GM23338 (cell line): ENCODE results near the gene BCS1L. TPM values are rescaled to one million over a fixed set of nuclear protein-coding genes. Genes with fewer than 3 reads are reported as not detected.

ENCODE experiments used
- ATAC-seq: fragments of 200-7000 bp; cut with Tn5 transposase; 3 replicates; pipeline ENCODE4 v1.9.1; 2020
- DNase-seq: peaks from one replicate; pipeline ENCODE4 v3.0.0-alpha.2; 2015; ENCODE audit warnings: low spot score
- H2AFZ ChIP-seq: fragments of 200-600 bp; sonication (generic); 2 replicates; pipeline ENCODE4 v1.8.0; 2016; ENCODE audit warnings: antibody characterized with exemption, mild to moderate bottlenecking, moderate library complexity
- H3F3A ChIP-seq: fragments of 200-600 bp; sonication (generic); replicated peaks from 2 replicates; pipeline ENCODE4 v1.8.0; 2017; ENCODE audit warnings: antibody characterized with exemption, mixed run types, low read depth
- H3K27ac ChIP-seq: fragments of 200-600 bp; sonication (generic); 2 replicates; pipeline ENCODE4 v1.6.1; 2016; ENCODE audit warnings: low read depth
- H3K27me3 ChIP-seq: fragments of 200-600 bp; sonication (generic); 2 replicates; pipeline ENCODE4 v1.8.0; 2016; ENCODE audit warnings: mild to moderate bottlenecking, mixed run types, moderate library complexity; ENCODE audit not compliant: insufficient read depth
- H3K36me3 ChIP-seq: fragments of 200-600 bp; sonication (generic); 2 replicates; pipeline ENCODE4 v1.8.0; 2016; ENCODE audit warnings: mild to moderate bottlenecking; ENCODE audit not compliant: insufficient read depth
- H3K4me1 ChIP-seq: fragments of 200-600 bp; sonication (generic); 2 replicates; pipeline ENCODE4 v1.8.0; 2016; ENCODE audit warnings: mild to moderate bottlenecking, moderate library complexity; ENCODE audit not compliant: insufficient read depth
- H3K4me2 ChIP-seq: fragments of 200-600 bp; sonication (generic); 2 replicates; pipeline ENCODE4 v1.7.1; 2017; ENCODE audit warnings: mixed run types
- H3K4me3 ChIP-seq: fragments of 200-600 bp; sonication (generic); 2 replicates; pipeline ENCODE4 v1.6.1; 2016; ENCODE audit warnings: mixed run types
- H3K79me2 ChIP-seq: fragments of 200-600 bp; sonication (generic); replicated peaks from 2 replicates; pipeline ENCODE4 v1.8.0; 2017; ENCODE audit warnings: mild to moderate bottlenecking; ENCODE audit not compliant: insufficient read depth
- H3K9me2 ChIP-seq: fragments of 200-600 bp; sonication (generic); 2 replicates; pipeline ENCODE4 v1.8.0; 2017; ENCODE audit not compliant: insufficient read depth
- H4K20me1 ChIP-seq: fragments of 200-600 bp; sonication (generic); replicated peaks from 2 replicates; pipeline ENCODE4 v1.8.0; 2017; ENCODE audit warnings: mild to moderate bottlenecking; ENCODE audit not compliant: insufficient read depth
- H3K27ac Mint-ChIP-seq: 2 replicates; pipeline ENCODE4 v1.8.0; 2020; ENCODE audit warnings: inconsistent platforms, mild to moderate bottlenecking, moderate library complexity, mixed read lengths
- H3K27me3 Mint-ChIP-seq: 3 replicates; pipeline ENCODE4 v1.8.0; 2022; ENCODE audit warnings: low read depth, mild to moderate bottlenecking, moderate library complexity, mixed read lengths, inconsistent platforms; ENCODE audit not compliant: insufficient read depth, poor library complexity
- H3K36me3 Mint-ChIP-seq: 3 replicates; pipeline ENCODE4 v1.8.0; 2021; ENCODE audit warnings: low read depth, mild to moderate bottlenecking, inconsistent platforms, moderate library complexity, mixed read lengths
- H3K4me1 Mint-ChIP-seq: 3 replicates; pipeline ENCODE4 v1.8.0; 2020; ENCODE audit warnings: mild to moderate bottlenecking, inconsistent platforms, mixed read lengths
- H3K4me3 Mint-ChIP-seq: 3 replicates; pipeline ENCODE4 v1.8.0; 2021; ENCODE audit warnings: moderate library complexity, mild to moderate bottlenecking, inconsistent platforms, mixed read lengths
- H3K9me3 Mint-ChIP-seq: 3 replicates; pipeline ENCODE4 v1.8.0; 2020; ENCODE audit warnings: moderate library complexity, mild to moderate bottlenecking, inconsistent platforms, mixed read lengths
- CREB1 ChIP-seq: fragments of 250-450 bp; sonication (Bioruptor Pico); IDR thresholded peaks from 2 replicates; pipeline ENCODE4 v1.5.0; 2020; ENCODE audit warnings: low read depth, mild to moderate bottlenecking, moderate library complexity
- CTCF ChIP-seq, 2 experiments: fragments of 200-600 bp in 1 of 2; sonication (generic) in 1 of 2; conservative IDR thresholded peaks; 2 replicates each; pipeline versions ENCODE4 v1.5.1 to v1.6.1; 2016 to 2017; ENCODE audit warnings: antibody characterized with exemption in 2 of 2, low read depth in 2 of 2, mild to moderate bottlenecking in 2 of 2, moderate library complexity in 1 of 2
- ETS1 ChIP-seq: IDR thresholded peaks from 2 replicates; pipeline ENCODE4 v1.6.1; 2016; ENCODE audit warnings: antibody characterized with exemption
- EZH2 ChIP-seq: fragments of 200-600 bp; sonication (generic); IDR thresholded peaks from one replicate; pipeline ENCODE4 v1.8.0; 2017; ENCODE audit warnings: antibody characterized with exemption, mild to moderate bottlenecking, low read depth; ENCODE audit not compliant: unreplicated experiment
- EZH2phosphoT487 ChIP-seq: fragments of 200-600 bp; sonication (generic); IDR thresholded peaks from one replicate; pipeline ENCODE4 v1.8.1; 2018; ENCODE audit warnings: antibody characterized with exemption; ENCODE audit not compliant: unreplicated experiment
- JUNB ChIP-seq: IDR thresholded peaks from one replicate; pipeline ENCODE4 v1.6.1; 2016; ENCODE audit warnings: antibody characterized with exemption; ENCODE audit not compliant: unreplicated experiment
- REST ChIP-seq: IDR thresholded peaks from one replicate; pipeline ENCODE4 v1.6.1; 2018; ENCODE audit warnings: antibody characterized with exemption; ENCODE audit not compliant: unreplicated experiment
- STAT1 ChIP-seq: IDR thresholded peaks from one replicate; pipeline ENCODE4 v1.6.1; 2016; ENCODE audit warnings: antibody characterized with exemption; ENCODE audit not compliant: unreplicated experiment
- ZNF331 ChIP-seq: fragments of 250-450 bp; sonication (Bioruptor Pico); IDR thresholded peaks from 2 replicates; pipeline ENCODE4 v1.5.0; 2020; ENCODE audit warnings: low read depth, mild to moderate bottlenecking, moderate library complexity
- polyA plus RNA-seq: library from polyadenylated mRNA; unstranded; fragments of >200 nt; fragmentation: Nextera tagmentation; extraction: Ambion mirVana; gene quantifications from 2 replicates; pipeline ENCODE4 v1.2.1, GENCODE V29; 2016
- total RNA-seq: library from RNA; depleted of rRNA; stranded (reverse); fragments of >200 nt; shearing (Covaris generic); gene quantifications from 2 replicates; pipeline ENCODE4 v1.2.3, GENCODE V29; 2014

The BCS1L gene
- total and polyA plus RNA-seq, 2 experiments from 2014 or later = 16.9 to 31.6 TPM

- H3K36me3 ChIP-seq = peaks cover 13% of the 10 kb centered on the region
- peak overlapping the region; percentile 93; the same call in 1 of the 2 replicates for H3K27ac Mint-ChIP-seq
- H3F3A ChIP-seq = no peaks in the 10 kb centered on the region
- peaks cover 28% of the 10 kb centered on the region for H3K79me2 ChIP-seq
- H3K27me3 Mint-ChIP-seq = peaks cover 8% of the 10 kb centered on the region
- H3K4me3 ChIP-seq = peak overlapping the region; percentile 76
- peak overlapping the region; percentile 95 for H3K4me3 Mint-ChIP-seq
- peaks cover 24% of the 10 kb centered on the region for H3K36me3 Mint-ChIP-seq
- DNase-seq (peak; percentile 14), ATAC-seq (peak; percentile 17)
- no peak for TF ChIP-seq REST
- H3K4me1 Mint-ChIP-seq = peaks cover 4% of the 10 kb centered on the region; the same call in 2 of the 3 replicates
- peak overlapping the region; percentile 81 for H3K4me2 ChIP-seq
- H3K9me3 Mint-ChIP-seq = no peaks in the 10 kb centered on the region
- H3K27ac ChIP-seq = peak overlapping the region; percentile 35; the same call in 1 of the 2 replicates
- H2AFZ ChIP-seq = peak overlapping the region; percentile 85
- H3K27me3 ChIP-seq = no peaks in the 10 kb centered on the region
- no peaks in the 10 kb centered on the region for H3K9me2 ChIP-seq
- H4K20me1 ChIP-seq = 0 out of 2 replicates have a peak, but pooled peaks cover 13% of the 10 kb centered on the region
- peaks cover 4% of the 10 kb centered on the region for H3K4me1 ChIP-seq
Measured at GRCh38 chr2:218671097-218671653, 11.7 kb downstream of the BCS1L start.

DNA sequence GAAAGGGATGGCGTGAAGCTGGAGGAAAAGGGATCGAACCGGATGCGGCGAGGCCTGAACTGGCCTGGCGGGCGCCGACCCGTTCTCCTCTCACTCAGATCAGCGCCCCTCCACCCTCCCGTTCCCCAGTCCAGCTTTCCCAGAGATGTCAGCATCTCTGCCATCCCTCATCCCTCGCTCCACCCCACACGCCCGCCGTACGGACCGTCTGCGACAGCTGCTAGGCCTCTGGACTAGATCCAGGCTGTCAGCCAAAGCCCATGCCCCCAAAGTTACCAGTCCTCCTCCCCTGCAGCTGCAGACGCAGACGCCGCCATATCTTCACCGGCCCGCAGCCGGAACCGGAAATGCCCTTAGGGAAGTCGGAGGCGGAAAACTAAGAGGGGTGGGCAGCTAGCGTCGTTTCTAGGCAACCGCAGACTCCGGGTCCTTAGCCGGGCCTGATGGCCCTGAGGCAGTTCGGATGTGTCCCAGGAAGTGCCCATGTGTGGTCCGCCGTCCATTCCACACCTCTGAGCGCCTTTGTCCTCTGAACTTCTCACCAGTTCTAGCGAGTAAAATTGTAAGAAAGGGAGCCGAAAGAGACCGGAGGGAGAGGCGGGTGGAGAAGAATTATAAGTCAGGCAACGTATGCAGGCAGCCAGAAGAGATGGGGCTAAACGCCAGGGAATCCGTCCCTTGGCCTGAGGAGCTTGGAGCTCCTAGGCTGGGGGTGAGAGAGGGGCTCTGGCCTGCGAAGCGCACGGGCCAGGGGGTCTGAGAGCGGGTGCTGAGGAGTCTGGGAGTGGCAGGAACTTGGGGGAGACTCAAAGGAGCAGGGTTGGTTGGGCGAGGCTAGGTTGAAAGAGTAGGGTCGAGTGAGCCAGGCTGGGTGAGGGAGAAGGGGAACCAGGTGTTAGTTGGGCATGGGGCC lies 12.4 kb downstream of the BCS1L start, which contains the start of the genes RNF25 and STK36:
TSS of gene RNF25 (minus strand) at position 349 of the 913 bp plus-strand sequence. CDS start at position 317, 32 bp downstream.
TSS of gene STK36 (plus strand) at position 433 of the 913 bp plus-strand sequence. CDS start 744 bp downstream, outside the sequence.
- Histone ChIP-seq H2AFZ (peak within 1 kb of the TSS; percentile 94), H3K36me3 (peaks cover 15% of the 10 kb centered on the region), H3K27me3 (no peaks in the 10 kb centered on the region), H3K4me2 (peak within 1 kb of the TSS; percentile 81), H3K9me2 (no peaks in the 10 kb centered on the region), H3K4me1 (peaks cover 4% of the 10 kb centered on the region), H3K27ac (peak within 1 kb of the TSS; percentile 82), H3K4me3 (peak within 1 kb of the TSS; percentile 76), H3K79me2 (peaks cover 28% of the 10 kb centered on the region), H3F3A (no peaks in the 10 kb centered on the region), H4K20me1 (0 out of 2 replicates have a peak, but pooled peaks cover 13% of the 10 kb centered on the region)
- peak; percentile 98 for DNase-seq
- Mint-ChIP-seq H3K4me3 (peak within 1 kb of the TSS; percentile 95), H3K27me3 (peaks cover 8% of the 10 kb centered on the region), H3K36me3 (peaks cover 23% of the 10 kb centered on the region), H3K27ac (peak within 1 kb of the TSS; percentile 98), H3K4me1 (peaks cover 4% of the 10 kb centered on the region; the same call in 2 of the 3 replicates), H3K9me3 (no peaks in the 10 kb centered on the region)
- ATAC-seq = peak; percentile 98
- TF ChIP-seq CTCF (conservative IDR thresholded peaks at IDR 0.05; ENCODE audit: low read depth in 2 of 2) = no peak
- TF ChIP-seq ZNF331 (CRISPR knock-in tag) = no peak
- TF ChIP-seq ETS1 = peak; percentile 63; the same call in 1 of the 2 replicates
- TF ChIP-seq JUNB = no peak
- TF ChIP-seq STAT1 = no peak
- TF ChIP-seq REST = no peak
- TF ChIP-seq CREB1 = no peak; the same call in 1 of the 2 replicates
- TF ChIP-seq EZH2 = no peak
- no peak for TF ChIP-seq EZH2phosphoT487
